OCI-LY1 (cell line): ENCODE measurements around the gene EEF1AKMT1.

Experiments
- EZH2 ChIP-seq: fragments of 200-600 bp; sonication (generic), shearing (Covaris generic); IDR thresholded peaks from 2 replicates; pipeline ENCODE4 v1.8.0; 2017; ENCODE audit warnings: borderline replicate concordance, mixed run types, mild to moderate bottlenecking, antibody characterized with exemption, low read length, moderate library complexity, mixed read lengths
- TF ChIP-seq, protein P1 (sequence below): fragments of 200-600 bp; sonication (generic), shearing (Covaris generic); IDR thresholded peaks from 2 replicates; pipeline ENCODE4 v1.5.1; 2017; ENCODE audit warnings: mild to moderate bottlenecking, antibody characterized with exemption, low read length, moderate library complexity, mixed read lengths

GRCh38 chr13:20729633-20730585 is 43.9 kb downstream of the EEF1AKMT1 start:
- TF ChIP-seq, protein P1, sequence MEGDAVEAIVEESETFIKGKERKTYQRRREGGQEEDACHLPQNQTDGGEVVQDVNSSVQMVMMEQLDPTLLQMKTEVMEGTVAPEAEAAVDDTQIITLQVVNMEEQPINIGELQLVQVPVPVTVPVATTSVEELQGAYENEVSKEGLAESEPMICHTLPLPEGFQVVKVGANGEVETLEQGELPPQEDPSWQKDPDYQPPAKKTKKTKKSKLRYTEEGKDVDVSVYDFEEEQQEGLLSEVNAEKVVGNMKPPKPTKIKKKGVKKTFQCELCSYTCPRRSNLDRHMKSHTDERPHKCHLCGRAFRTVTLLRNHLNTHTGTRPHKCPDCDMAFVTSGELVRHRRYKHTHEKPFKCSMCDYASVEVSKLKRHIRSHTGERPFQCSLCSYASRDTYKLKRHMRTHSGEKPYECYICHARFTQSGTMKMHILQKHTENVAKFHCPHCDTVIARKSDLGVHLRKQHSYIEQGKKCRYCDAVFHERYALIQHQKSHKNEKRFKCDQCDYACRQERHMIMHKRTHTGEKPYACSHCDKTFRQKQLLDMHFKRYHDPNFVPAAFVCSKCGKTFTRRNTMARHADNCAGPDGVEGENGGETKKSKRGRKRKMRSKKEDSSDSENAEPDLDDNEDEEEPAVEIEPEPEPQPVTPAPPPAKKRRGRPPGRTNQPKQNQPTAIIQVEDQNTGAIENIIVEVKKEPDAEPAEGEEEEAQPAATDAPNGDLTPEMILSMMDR: no peak
- TF ChIP-seq EZH2: no peak
